NOMO-1 (cell line): Measurements from ENCODE around the gene LUZP2.
A peak's percentile ranks its signal among the peaks of the same experiment; 100 is the strongest.

Experiments used
- DNase-seq, 2 experiments: peaks; one replicate each; lab custom pipeline; 2025; ENCODE audit not compliant: unreplicated experiment in 2 of 2; lab: John Stamatoyannopoulos, UW

The LUZP2 gene

DNA sequence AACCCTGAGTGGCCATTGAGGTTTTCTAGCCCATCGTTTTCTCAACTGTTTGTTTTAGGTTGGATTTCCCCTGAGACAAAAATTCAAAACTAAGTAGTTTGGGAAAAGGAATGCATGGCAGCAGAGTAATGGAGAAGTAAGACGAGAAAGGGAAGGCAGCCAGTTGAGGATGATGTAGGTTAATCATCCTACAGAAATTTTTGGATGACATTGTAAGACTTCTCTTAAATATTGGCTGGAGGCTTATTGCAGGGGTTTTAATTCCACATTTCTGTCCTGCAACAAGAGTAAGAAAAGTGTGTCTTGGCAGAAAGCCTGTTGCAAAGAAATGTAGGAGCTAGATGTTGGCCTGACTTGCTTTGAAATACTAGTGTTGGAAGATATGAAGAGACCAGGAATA lies 308.8 kb downstream of the LUZP2 start:
- DNase-seq, result no peak

DNA sequence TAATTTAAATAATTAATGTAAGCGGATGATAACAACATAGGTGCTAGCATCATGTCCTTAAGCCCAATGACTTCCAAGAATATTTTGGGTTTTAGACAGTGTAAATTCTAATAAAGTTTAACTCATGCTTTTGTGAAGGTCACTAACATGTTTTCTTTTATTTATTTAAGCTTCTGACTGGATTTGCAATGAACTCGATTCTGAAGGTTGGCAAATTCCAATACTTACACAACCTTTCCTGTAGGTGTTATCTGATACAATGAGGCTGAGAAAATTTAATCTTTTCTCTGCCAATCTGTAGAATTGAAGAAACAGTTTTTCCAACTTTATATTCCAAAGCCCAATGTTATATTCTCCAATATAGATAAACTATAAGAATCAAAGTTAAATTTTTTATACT lies 311.3 kb downstream of the LUZP2 start:
- DNase-seq, result no peak

DNA sequence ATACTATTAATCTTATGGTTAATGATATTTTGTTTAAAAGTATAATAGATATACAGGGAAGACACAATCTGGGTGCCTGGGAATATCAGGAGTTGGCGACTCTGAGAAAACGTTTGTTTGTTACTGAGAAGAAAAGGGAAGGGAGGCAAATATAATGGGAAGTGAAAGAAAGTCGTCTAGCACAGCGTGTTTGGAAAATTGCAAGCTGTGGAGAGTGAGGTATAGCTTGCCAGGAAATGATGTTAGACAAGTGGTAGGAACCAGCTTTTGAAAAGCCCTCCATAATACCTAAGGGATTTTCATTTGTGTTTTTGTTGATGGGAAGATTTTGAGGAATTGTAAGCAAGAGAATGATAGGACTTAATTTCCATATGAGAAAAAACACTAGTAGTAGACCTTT lies 322.2 kb downstream of the LUZP2 start:
- DNase-seq, result peak; percentile 17 to 37

DNA sequence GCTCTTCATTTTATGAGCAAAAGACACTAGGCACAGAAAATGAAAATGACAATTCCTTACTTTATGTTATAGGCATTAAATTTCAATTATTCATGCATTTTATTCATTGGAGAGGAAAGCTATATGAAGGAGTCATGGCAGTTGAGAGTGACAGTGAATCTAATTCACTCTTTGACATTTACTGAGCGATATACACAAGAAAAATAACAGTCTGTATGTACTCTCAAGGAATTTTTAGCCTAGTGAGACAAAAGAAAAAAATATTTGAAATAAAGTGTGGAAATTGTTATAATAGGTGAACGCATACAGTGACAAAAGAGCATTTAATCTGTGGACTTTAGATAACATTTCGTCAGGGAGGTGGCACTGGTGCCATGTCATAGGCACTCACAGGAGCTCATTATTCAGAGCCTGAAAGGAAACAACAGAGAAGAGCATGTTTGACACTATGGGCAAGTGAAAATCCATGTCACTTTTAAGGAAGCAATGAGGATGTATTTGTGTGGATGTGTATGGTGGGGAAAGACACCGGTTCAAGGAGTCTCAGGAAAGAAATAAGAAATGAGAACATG lies 323.1 kb downstream of the LUZP2 start:
- DNase-seq, result no peak

DNA sequence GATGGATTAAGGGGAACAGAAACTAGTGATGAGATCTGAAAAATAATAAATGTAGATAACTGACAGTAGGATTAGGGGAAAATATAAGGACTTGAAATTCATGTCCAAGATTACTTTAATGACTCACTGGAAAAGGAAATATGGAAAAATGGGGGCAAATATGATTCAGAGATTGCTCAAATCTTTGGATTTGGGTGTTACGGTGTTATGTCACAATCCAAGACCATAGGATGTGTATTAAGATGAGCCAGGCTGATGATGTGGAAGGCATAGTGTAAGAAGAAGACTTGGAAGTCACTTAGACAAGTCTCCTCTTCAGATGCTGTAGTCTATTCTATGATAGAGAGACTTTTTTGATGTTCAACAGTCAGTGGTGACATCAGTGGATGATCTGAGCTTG lies 323.7 kb downstream of the LUZP2 start:
- DNase-seq, result no peak

DNA sequence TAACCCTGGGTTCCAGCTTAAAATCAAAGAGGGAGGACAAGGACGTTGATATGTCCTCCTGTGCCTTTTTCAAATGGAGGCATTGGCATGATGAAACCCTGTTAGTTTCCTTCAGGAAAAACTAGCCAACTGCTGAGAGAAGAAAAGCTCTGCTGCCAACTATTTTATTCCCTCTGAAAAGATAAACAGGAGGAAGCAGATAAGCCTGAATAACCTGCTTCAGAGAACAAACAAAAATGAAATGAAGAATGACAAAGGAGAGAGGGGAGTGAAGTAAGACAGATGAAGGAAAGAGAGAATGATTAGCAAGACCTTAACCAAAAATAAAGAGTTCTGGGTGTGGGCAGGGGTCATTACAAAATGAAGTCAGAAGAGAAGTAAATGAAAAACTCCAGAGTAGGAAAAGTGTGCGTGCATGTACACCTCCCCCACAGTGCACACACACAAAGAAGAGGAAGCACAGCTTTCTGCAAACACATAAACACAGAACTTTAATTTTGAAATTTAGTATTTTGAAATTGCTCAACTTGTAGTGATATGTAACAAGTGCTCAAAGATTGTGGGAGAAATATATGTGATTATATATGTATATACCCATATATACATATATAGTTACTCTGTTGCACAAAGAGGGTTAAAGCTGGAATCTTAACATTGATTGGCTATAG lies 332.2 kb downstream of the LUZP2 start:
- DNase-seq, result peak in 1 of 2 experiments; percentile 3

DNA sequence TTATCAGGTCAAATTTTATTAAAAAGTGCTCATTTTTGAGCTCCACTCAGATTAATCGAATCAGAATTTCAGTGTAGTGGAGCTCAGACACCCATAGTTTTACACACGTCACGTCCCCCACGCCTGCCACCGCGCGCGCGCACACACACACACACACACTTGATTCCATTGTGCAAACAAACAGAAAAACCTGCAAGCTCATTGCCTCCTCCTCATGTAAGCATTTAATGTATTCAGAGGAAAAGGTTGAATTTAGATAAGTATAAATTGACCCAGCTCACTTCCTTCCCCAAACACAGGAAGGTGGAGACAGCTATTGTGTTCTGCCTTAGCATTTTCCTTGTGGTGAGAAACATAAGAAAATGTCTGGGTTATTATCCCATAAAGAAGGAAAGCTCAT lies 336.7 kb downstream of the LUZP2 start:
- no peak for DNase-seq

DNA sequence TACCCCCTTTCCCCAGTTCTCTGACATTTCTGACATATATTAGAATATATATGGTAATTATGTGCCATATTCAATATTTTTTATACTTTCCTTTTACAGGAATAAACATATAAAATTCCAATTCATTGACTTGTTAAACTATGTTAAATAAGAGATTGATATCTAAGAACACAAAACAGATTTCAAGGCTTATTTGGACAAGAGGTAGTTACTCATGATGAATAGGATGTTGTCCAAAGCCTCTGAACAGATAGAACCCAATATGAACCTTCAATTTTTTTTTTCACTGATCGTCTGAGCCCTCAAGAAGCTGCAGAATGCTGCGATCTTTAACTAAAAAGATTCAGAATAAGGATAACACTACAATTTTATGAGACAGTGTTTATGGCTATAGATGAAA lies 340.3 kb downstream of the LUZP2 start:
- DNase-seq, result no peak

DNA sequence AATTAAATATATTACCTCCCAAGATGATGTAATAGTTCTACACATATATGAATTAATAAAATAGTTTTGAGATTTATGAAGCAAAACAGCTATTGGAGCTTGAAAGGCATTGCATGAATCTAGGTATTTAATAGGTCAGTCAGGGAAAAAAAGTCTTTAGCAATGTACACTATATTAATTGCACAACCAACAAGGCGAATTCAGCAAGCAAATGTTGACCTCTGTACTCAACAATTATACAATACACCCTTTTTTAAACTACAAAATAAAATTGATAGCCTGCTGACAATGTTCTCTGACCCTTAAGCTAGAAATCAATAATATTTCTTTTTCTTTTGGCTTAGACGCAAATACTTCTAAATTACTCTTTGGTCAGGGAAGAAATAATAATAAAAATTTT lies 345.5 kb downstream of the LUZP2 start:
- no peak for DNase-seq

DNA sequence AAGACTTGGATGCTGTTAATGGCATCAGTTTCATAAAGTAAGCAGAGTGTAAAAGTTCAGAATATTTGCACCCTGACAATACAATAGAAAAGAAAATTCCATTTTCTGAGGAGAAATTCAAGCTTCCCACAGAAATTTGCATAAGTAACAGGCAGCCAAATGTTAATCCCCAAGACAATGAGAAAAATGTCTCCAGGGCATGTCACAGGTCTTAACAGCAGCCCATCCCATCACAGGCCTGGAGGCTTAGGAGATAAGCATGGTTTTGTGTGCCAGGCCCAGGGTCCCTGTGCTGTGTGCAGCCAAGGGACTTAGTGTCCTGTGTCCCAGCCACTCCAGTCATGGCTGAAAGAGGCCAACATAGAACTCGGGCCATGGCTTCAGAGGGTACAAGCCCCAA lies 347.6 kb downstream of the LUZP2 start:
- DNase-seq, result no peak

DNA sequence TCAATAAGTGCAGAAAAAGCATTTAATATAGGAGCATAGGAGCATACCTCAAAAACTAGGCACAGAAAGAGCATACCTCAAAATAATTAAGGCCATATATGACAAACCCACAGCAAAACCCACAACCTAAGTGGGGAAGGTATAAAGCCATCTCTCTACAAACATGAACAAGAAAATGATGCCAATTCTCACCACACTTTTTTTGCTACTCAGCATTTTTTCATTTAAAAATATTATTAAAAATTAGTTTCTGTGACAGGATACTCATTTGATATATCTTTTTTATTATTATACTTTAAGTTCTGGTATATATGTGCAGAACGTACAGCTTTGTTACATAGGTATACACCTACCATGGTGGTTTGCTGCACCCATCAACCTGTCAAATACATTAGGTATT lies 352.0 kb downstream of the LUZP2 start:
- DNase-seq, result no peak

DNA sequence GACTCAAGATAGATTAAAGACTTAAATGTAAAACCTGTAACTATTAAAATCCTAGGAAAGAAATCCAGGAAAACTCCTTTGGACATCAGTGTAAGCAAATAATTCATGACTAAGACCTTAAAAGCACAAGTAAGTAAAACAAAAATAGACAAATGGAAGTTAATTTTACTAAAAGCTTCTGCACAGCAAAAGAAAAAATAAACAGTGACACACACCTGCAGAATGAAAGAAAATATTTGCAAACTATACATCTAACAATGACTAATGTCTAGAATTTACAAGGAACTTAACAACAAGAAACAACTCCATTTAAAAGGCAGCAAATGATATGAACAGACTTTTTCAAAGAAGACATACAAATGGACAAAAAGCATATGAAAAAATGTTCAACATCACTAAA lies 359.1 kb downstream of the LUZP2 start:
- no peak for DNase-seq

DNA sequence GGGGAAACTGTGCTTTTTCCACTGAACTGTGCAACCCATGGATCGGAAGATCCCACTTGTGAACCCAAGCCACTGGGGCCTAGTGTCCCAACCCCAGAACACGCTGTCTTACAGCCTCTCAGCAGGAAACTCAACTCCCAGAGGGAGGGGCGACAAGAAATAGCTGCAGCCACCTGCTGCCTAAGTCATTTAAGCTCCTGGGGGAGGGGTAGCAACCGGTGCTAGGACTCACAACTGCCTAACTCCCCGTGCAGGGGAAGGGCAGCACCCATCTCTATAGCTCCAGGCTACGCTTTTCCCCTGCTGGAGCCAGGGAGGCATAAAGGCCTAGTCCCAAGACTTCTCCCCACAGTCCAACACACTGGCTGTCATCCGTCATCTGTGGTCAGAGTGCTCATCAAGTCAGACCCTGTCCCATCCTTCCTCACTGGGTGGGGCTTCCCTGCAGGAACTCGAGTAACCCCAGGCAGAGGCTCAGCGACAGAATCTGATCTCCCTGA lies 363.0 kb downstream of the LUZP2 start:
- no peak for DNase-seq

DNA sequence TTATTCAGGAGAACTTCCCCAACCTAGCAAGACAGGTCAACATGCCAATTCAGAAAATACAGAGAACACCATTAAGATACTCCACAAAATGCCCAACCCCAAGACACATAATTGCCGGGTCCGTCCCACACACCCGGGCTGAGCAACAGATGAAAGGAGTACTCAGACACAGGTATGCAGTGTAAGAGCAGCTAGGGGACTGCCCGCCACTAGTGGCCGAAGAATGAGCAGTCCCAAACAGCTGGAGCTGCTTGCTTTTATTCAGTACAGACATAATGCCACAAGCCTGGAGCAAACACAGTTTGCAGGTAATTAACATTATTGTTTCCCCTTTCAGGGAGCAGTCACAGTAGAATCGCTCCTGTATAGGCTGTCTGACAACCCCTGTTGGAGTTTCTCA lies 364.6 kb downstream of the LUZP2 start:
- DNase-seq, result no peak

DNA sequence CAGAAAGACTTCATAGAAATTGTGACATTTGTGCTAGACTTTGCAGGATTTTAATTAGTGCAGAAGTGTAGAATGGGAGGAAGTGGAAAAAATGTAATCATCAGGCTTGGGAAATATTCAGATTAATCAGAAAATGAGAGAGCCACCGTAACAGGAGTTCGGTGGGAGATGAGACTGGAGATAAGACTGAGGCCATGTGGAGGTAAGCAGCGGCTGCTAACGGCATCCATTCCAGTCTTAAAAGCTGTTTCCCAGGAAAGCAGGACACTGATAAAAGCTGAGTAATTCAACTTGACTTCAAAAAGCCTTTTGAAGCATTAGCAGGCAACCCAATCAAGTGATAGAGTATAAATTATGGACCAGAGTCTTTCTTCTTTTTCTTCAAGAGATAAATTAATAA lies 369.9 kb downstream of the LUZP2 start:
- DNase-seq, result no peak

DNA sequence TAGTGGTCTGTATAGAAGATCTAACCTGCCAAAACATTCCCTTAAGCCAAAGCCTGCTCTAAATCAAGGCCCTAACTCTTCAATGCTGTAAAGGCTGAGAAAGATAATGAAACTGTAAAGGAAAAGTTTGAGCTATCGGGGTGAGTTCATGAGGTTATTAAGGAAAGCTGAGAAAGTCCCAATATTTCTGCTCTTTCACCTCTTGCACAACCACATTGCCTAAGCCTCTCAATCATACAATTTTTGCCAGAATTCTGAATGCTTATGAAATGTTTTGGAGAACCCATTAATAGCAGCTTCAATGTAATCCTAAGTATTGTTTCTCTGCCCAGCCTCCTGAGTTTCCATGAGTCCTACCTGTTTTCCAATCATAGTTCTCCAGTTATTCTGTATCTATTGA lies 373.2 kb downstream of the LUZP2 start:
- no peak for DNase-seq

DNA sequence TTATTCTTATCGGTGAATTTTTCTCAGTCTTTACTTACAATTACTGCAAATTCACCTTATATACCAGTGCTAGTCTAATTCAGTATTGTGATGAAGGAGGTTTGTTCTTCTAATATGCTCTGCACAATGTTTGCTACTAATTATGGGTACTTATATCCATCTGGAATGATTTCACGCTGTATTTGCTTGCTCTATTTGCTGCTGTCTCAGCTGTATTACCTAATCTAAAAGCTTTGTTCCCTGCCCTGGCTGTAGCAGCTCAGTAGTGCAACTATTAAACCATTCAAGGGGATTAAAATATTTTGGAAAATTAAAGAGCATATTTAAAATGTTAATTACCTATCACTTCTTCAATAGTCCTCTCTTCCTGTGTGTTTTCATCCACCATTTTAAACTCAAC lies 375.3 kb downstream of the LUZP2 start:
- no peak for DNase-seq

DNA sequence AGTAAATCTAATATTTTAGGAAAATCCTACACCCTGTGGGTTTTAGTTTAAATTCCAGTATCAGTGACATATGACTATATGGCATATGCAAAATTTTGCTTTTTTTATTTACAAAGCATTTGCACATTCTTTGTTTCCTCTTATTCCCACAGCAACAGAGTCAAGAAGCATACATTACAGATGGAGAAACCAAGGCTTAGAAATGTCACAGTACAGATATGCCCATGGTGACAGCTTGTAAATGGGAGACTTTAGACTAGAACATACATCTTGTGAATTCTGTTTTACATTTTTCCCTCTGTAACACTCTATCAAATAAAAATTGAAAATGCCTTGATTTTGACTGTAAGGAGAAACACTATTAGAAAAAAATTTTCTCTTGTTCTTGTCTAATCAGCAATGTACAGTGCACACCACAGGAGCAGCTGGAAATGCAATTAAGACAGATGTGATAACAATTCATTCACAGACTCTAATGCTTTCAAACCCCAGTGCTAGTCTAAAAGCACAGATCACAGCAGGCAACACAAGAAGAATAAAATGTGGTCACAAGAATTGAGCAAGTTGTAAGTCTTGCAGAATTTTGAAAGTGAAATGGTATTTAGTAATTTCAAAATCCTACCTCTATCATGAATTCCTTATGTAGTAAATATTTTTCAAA lies 375.9 kb downstream of the LUZP2 start:
- DNase-seq, result no peak

DNA sequence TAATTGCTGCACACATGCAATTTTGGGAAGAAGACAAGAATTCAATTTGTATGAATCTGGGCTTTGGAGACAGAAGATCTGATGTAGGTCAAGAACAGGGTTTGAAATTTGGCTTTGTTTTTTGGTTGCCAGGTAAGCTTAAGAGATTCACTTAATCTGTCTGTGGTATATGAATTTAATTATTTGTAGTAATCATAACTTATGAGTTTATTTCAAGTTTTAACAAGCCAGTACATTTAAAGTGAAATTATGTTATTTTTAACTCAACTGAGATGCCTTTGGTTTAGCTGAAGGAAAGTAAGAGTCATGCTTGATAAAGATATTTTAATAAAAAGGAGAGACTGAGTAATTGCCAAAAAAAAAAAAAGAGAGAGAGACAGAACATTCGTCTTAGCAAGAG lies 384.1 kb downstream of the LUZP2 start:
- DNase-seq, result no peak

DNA sequence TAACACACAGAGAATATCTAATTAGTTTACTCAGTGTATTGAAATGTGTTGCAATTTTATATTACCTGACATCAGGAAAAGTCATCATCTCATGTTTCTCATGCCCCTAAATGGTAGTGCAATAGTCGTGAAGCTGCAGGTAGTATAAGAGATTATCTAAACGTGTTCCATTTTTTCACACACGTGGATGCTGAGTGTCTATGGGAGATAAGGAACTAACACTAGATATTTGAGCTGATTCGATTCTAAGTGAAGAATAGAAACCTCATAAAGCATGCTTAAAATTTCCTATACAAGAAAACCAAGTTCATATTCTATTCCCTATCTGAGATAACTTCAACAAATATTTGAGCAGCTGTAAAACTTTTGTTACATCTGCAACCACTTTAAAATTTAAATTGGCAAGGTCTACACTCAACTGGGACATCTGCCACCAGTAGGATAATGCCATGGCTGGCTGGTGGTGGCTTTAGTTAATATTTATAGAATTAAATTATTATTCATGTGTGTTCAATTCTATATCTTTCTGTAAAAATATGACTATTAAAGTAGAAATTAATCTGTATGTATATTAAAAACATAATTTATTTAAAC lies 388.8 kb downstream of the LUZP2 start:
- no peak for DNase-seq

DNA sequence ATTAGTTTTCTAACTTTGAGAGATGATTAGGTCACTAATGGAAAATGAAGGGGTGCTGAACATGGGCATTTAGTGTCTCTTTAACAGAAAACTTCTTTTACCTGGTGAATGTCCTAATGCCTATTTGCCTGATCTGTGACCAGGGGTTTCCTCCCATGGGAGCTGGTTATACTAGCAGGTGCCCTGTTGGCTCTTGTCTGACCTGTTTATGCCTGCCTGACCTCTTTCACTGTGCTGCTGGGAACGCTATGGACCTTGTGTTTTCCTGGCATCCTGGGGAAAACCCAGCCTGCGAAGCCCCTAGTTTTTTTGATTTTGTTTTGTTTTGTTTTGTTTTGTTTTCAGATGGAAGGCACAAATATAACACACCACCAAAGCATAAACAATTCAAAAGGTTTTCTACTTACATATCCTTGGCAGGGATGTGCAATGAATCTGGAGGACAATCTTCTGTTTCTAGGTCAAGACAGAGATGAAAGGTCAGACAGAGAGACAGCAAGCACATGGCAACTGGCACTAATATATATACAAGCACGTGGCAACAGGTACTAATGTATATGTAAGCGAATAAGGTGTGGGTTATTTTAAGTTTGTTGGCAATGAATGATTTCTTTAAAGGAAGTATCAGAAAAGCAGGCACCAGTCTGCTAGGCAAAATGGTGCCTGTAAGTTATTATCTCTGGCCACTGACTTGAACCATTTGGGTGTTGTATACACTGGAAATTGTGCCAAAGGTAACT lies 390.2 kb downstream of the LUZP2 start:
- no peak for DNase-seq
